M059J (cell line): ENCODE measurements around the gene RBFOX2. TPM values are rescaled to one million over a fixed set of nuclear protein-coding genes. Genes with fewer than 3 reads are reported as not detected.
A peak's percentile ranks its signal among the peaks of the same experiment; 100 is the strongest.

Experiments used
- DNase-seq: peaks from one replicate; pipeline ENCODE4 v3.0.0-alpha.2; 2012; ENCODE audit warnings: low read depth
- total RNA-seq: library from RNA; depleted of rRNA; stranded (reverse); fragments of >200 nt; shearing (Covaris generic); gene quantifications from 2 replicates; pipeline ENCODE4 v1.2.3, GENCODE V29; 2014

The RBFOX2 gene
- total RNA-seq, 1 experiment from 2014 or later, result 78.5 TPM

GRCh38 chr22:35781898-35782297 lies 246.7 kb downstream of the RBFOX2 start:
- no peak for DNase-seq

- peak; percentile 68 for DNase-seq
These were observed 251.2 kb downstream of the RBFOX2 start for GRCh38 chr22:35777335-35777975.

- DNase-seq, result no peak
These were observed 253.3 kb downstream of the RBFOX2 start for GRCh38 chr22:35775339-35775738.

- DNase-seq, result no peak
These were observed 258.6 kb downstream of the RBFOX2 start for GRCh38 chr22:35769974-35770373.

- no peak for DNase-seq
These were observed 261.7 kb downstream of the RBFOX2 start for GRCh38 chr22:35766654-35767580.

GRCh38 chr22:35761037-35761436 lies 267.6 kb downstream of the RBFOX2 start:
- DNase-seq, result peak; percentile 34

GRCh38 chr22:35758394-35758793 lies 270.2 kb downstream of the RBFOX2 start:
- no peak for DNase-seq

- DNase-seq, result no peak
These were observed 271.9 kb downstream of the RBFOX2 start for GRCh38 chr22:35756722-35757121.

GRCh38 chr22:35754761-35755160 lies 273.9 kb downstream of the RBFOX2 start:
- DNase-seq, result no peak

- DNase-seq, result no peak
These were observed 275.8 kb downstream of the RBFOX2 start for GRCh38 chr22:35752863-35753189.

GRCh38 chr22:35752006-35752862 lies 276.4 kb downstream of the RBFOX2 start:
- no peak for DNase-seq

GRCh38 chr22:35749808-35750207 lies 278.8 kb downstream of the RBFOX2 start:
- DNase-seq, result no peak

GRCh38 chr22:35746946-35747703 lies 281.5 kb downstream of the RBFOX2 start:
- no peak for DNase-seq

GRCh38 chr22:35746248-35746647 lies 282.4 kb downstream of the RBFOX2 start:
- DNase-seq, result no peak

- no peak for DNase-seq
These were observed 285.2 kb downstream of the RBFOX2 start for GRCh38 chr22:35743326-35743860.

GRCh38 chr22:35742342-35743100 lies 286.1 kb downstream of the RBFOX2 start:
- peak; percentile 79 for DNase-seq

GRCh38 chr22:35740616-35741015 lies 288.0 kb downstream of the RBFOX2 start:
- no peak for DNase-seq

- no peak for DNase-seq
These were observed 288.7 kb downstream of the RBFOX2 start for GRCh38 chr22:35739931-35740380.

GRCh38 chr22:35739076-35739930 lies 289.3 kb downstream of the RBFOX2 start:
- peak; percentile 10 for DNase-seq
